AG08395 (cell line): ENCODE measurements around the gene MYO18A.

ENCODE experiments used
- DNase-seq: peaks from one replicate; pipeline ENCODE4 v3.0.0; 2012; ENCODE audit warnings: mixed read lengths, low spot score

Gene MYO18A

DNA sequence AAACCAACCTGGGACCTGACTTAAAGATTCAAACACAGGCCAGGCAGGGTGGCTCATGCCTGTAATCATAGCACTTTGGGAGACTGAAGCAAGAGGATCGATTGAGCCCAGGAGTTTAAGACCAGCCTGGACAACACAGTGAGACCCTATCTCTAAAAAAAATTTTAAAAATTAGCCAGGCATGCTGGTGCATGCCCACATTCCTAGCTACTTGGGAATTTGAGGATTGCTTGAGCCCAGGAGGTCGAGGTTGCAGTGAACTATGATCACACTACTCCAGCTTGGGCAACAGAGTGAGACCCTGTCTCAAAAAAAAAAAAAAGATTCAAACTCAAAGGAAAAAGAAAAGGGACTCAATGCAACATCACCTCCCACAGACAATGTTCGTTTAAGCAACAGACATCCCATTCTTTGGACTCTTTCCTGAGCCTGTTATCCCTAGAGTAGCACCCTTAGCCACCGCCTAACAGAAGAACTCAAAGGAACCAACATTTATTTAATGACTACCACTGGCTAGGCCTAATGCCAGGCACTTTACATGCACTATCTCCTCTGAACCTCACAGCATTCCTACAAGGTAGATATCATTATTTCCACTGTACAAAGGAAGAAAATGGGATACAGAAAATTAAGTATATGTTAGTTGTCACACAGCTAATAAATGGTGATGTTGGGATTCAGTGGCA lies 12.7 kb downstream of the MYO18A start:
- no peak for DNase-seq

- DNase-seq: no peak
Measured at GRCh38 chr17:29166507-29166887, 13.7 kb downstream of the MYO18A start.

GRCh38 chr17:29165800-29166506 lies 14.2 kb downstream of the MYO18A start:
- DNase-seq: no peak

GRCh38 chr17:29165261-29165660 lies 14.9 kb downstream of the MYO18A start:
- no peak for DNase-seq

DNA sequence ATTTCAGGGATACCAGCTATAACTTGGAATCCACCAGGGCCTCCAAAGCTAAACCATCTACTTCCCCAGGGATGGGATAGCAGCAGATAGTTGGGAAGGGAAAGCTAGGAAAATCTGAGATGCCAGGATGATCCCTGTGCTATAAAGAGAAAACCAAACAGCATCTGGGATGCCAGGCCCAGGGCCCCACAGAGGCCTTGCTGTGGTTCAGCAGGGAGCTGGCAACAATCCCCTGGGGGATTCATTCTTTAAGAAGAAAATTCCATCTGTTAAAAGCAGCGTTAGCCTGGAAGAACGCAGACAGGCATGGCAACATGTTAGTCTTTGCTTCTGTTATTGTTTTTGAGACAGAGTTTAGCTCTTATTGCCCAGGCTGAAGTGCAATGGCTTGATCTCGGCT lies 16.6 kb downstream of the MYO18A start:
- DNase-seq: peak; percentile 13

DNA sequence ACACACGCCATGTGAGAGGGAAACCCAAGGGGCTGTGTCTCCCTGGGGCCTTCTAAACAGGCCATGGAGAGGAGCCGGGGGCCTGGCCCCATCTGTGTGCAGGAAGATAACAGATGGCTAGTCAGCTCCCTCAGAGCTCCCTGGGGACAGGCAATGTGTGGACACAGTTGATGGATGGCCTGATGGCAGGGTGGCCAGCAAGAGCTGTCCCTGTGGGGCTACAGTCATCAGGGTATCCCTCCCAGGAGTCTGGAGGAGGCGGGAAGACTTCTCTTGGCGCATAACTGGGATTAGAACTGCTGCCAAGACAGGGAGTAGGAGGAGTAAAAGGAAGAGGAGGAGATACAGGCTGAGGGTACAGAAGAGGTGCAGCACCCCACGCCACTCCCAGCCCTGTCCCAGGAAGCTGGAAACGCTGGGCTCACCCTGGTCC lies 17.3 kb downstream of the MYO18A start:
- DNase-seq: peak; percentile 68

DNA sequence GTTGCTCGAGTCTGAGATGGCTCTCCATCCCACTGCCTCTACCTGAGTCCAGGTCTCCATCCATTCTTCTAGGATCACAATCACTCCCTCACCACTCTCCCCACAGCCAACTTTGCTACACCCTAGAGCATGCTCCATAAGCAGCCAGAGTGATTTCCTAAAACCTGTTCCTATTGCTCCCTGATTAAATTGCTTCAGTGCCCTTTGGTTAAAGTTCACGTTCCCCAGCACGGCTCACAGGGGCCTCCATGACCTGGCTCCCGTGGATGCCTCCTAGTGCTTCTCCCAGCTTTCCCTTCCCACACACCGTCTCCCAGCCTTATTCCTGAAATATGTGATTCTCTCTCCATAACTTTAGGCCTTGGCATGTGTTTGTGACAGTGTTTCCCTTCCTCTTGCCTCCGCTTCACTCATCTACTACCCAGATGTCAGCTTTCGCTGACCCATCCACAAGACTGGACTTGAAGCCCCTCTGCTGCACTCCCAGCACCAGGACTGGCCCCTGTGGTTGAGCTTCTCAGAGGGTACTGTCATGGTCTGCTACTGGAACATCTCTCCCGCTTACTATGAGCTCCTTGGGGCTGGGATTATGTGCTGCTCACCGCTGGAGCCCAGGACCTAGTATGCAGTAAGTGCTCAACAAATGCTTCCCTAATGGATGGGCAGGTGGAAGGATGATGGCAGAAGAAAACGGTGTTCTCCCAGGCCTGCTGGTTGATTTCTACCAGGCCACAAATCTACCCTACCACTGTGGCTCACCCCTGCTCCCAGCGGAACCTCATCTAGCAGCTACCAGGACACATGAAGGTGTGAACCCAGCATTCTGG lies 17.9 kb downstream of the MYO18A start:
- DNase-seq: no peak

DNA sequence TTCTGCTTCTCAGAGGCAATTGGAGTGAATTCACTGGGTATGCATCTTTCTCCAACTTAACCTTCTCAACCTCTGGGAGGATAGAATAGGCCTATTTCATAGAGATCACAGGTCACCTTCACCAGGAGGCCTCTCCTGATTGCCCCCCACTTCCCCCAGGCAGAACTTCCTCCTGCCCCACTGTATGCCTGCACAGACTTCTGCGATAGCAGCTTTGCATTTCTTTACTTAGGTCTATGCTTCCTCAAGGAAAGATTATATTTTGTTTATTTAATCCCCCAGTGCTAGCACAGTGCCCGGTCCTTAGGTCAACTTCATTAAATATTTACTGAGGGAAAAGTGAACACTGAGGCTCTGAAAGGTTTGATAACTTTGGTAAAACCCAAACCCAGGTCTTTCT lies 19.9 kb downstream of the MYO18A start:
- no peak for DNase-seq

GRCh38 chr17:29159306-29159860 lies 20.8 kb downstream of the MYO18A start:
- DNase-seq: peak; percentile 8

DNA sequence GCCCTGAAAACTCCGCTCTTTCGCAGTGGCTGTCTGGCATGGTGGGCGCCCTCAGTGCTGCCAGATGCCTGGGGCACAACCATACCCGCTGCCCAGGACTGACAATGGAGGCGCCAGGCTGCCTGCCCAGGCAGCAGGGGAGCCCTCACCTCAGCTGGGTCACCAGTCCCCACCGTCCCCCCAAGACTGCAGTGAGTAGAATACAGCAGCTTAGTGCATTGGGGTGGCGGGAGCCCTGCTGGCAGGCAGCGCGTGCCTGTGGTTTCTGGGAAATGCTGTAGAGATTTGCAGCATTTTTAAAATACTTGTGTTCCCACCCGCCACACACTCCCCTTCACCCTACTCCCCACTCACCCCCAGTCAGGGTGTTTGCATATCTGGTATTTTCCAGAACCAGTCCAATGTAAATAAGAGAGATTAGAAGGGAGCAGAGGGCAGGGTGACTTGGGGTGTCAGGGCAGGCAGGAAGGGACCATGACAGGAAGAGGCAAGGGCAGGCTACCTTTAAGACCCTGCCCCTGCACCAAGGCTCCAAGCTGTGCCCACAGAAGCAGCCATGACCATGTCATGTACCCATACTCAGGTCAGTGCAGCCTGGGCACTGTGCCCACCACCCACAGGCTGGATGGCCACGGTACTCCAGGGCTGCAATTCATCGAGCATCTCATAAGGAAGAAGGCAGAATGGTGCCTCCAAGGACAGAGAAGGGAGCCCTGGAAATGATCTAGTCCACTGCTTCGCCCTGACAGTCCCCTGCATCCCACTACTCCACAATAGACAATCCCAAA lies 21.5 kb downstream of the MYO18A start:
- peak; percentile 78 for DNase-seq

DNA sequence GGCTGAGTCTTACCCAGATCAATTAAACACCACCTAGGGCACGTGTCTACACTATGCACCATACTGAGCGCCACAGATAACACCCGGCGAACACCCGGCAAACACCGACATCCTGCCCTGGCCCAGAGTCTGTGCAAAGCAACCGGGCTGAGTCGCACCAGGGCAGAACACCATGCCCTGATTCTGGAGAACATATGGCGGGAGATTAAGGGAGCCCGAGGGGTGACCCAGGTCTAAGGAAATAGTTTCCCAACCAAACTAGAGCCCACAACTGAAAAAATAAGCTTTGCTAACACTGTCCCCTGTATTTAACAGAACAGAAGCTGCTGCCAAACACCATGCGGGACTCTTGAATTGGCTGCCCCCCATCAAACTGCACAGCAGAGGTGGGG lies 22.1 kb downstream of the MYO18A start:
- DNase-seq: no peak

DNA sequence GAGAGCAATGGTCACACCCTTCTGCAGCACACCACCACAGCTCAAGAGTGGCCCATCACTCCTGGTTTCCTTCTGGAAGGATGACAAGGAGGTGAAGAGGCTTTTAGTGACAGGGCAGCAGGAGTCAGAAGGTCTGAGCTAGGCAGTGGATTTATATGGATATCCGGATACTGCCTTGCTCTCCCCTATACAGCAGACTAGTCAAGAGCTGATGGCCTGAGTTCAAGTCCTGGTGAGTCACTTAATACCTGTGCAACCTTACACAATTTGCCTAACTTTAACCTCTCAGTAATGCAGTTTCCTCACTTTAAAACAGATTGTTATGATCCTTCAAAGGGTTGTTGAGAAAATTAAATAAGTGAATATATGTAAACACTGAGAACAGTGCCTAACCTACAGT lies 22.9 kb downstream of the MYO18A start:
- no peak for DNase-seq

GRCh38 chr17:29156781-29157180 lies 23.4 kb downstream of the MYO18A start:
- no peak for DNase-seq

DNA sequence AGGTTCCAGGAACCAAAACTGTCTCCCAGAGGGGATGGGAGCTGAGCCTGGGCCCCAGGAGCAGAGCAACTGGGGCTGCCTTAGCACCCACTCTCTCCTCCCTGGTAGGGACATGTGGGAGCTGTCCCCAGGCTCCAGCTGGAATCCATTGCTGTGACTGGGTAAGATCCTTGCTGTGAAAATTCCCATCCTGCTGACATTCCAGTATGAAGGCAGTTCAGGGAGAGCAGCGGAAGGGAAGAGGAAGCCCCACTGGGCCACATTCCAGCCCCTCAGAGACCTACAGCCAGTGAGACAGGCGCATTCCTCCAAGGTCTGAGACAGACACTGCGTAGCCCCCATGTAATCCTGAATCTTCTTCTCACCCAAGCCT lies 24.2 kb downstream of the MYO18A start:
- DNase-seq: no peak

GRCh38 chr17:29155227-29155965 lies 24.8 kb downstream of the MYO18A start:
- DNase-seq: peak; percentile 71

DNA sequence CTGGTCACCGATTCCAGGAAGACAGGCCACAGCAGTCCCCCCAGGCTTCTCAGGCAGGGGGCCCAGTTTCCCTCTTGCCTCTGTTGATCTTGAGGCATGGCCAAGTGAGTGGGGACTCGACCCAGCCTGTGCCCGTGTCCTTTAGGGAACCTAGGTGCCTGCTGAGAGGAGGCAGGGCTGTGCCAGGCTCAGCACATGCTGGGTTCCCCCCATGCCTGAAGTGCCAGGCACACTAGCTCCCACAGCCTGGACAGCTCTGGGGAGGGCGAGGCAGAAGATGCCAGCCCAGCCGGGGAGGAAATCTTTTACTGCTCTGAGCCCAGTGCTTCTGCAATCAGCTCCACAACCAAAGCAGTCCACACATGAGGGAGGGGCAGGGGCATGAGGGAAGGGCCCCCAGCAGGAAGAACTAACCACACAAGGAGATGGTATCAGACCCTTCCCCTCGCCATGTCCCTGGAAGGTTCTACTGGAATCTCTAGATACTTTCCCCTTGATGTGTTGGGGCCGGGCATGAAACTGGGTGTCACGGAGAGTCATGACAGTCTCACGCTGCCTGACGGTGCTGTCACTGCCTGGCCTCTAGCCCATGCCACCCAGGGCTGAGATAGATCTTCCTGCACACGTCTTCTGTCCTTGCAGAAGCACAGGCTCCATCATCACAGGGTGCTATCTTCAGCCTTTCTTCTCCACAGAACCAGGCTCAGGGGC lies 25.5 kb downstream of the MYO18A start:
- DNase-seq: no peak

DNA sequence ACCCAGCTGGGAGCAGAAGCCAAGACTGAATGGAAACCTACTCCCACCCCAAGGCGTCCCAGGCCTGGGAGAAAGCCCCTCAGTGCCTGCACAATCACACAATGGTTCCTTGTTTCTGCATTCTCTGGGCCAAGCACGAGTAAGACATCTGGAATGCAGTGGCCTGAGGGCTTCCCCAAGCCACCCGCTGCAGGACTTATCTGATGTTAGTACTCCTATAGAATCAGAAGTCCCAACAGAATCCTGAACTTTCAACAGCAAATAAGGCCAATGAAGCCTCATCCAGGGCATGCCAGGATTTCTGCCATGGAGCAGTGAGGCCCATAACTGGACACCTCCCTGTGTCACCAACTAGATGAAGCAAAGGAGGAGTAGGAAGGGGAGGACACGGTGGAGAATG lies 28.6 kb downstream of the MYO18A start:
- no peak for DNase-seq

- no peak for DNase-seq
Measured at GRCh38 chr17:29150161-29150560, 30.0 kb downstream of the MYO18A start.

DNA sequence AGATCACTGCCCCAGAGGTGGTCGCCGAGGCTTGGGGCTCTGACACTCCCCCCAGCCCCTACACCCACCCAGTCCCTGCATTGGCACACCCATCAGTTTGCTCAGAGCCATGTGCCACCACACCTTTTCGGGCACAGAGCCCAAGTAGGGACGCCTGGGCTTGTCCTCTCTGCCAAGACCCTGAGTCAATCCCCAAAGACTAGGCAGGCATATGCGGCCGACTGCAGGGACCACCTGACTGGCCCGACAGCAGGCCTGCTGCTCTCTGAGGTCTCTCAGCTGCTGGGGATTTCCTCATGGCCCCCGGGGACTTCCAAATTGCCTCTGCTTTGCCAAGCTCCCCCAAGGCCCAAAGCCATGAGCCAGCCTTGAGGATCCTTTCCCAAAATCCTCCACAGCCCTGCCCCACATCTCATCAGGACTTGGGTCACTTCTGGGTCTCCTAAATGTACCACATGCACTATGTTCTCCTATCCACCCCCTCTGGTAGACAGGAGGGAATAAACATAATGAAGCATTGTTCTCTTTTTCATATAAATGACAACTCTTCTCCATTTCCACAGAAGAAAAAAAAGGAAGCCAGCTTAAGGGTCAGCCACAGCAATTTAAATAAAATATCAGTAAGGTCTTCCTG lies 30.6 kb downstream of the MYO18A start:
- no peak for DNase-seq
